GM19351 (cell line): ENCODE results near the gene TBC1D21.

Experiments
- ATAC-seq: cut with Tn5 transposase; IDR thresholded peaks from one replicate; pipeline ENCODE4 v1.9.1; 2021; ENCODE audit warnings: mild to moderate bottlenecking, moderate library complexity; ENCODE audit not compliant: unreplicated experiment

Gene TBC1D21

GRCh38 chr15:73906346-73907034 lies 33.1 kb downstream of the TBC1D21 start:
- no peak for ATAC-seq

- no peak for ATAC-seq
These were observed 33.7 kb downstream of the TBC1D21 start for GRCh38 chr15:73907035-73907408.

- ATAC-seq: peak; percentile 55
These were observed 34.9 kb downstream of the TBC1D21 start for GRCh38 chr15:73908030-73908821.

GRCh38 chr15:73908822-73909122 lies 35.4 kb downstream of the TBC1D21 start:
- no peak for ATAC-seq

DNA sequence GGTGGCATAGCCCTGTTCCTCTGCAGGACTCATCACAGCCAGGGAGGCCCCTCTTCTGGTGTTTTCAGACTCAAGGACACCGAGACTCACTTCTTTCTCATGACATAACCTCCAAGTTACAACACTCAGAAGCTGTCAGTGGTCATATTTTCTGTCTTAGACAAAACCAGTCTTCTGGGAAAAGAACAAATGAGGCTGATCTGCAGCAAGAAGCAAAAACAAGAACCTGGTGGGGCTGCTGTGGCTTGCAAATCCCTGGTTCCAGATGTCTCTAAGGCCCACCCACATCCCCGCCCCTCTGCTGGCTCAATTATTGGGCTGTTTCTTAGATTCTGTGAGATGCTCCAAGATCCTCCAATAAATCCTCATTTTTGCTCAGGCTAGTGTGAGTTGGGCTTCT lies 36.3 kb downstream of the TBC1D21 start:
- ATAC-seq: no peak

DNA sequence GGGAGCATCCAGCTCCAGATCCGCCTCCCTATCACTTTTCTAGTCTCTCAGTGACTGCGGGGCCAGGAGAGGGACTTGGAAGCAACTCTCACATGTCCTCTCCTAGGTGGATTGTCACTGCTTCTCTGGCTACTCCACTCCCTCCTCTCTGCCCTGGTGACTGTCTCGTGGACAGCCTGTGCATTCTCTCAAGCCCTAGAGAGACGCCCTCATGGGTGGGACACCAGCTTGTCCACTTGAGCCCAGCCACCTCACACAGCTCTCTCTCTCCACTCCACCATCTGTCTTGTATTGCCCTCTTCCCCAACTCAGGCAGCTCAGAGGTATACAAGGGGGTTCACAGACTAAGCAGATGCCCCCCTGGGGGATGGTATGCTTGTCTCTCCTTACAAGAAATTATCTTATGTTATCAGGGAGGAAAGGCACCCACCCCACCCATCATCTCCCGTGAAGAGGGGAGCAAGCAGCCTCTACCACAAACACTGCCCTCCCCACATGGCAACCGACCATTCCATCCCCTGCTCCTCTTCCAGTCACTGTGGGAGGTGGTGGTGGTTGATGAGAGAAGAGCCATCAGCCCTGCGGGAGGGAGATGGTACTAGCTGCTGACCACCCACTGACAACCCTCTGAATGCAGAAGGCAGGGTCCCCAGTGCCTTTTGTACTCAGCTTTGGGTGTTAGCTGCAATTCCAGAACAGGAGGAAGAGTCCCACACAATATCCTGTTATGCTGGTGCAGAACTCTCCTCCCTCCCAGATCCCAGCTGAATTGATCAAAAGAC lies 37.3 kb downstream of the TBC1D21 start:
- ATAC-seq: no peak

GRCh38 chr15:73912030-73912596 lies 38.7 kb downstream of the TBC1D21 start:
- no peak for ATAC-seq

DNA sequence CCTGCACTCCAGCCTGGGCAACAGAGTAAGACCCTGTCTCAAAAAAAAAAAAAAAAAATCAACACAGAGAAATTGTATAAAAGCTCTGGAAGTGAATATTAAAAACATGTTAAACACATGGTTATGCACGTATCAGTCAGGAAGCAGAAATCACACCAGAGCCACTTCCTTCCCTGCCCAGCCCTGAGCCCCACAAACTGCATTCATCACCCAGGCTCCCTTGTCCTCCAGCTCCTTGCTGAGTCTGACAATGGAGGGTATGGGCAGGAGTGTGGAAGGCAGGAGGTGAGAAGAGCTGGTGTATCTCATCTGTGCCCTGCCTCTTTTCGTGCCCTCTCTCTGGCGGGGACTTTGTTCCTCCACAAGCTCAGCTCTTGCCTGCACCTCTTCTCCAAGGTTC lies 40.8 kb downstream of the TBC1D21 start:
- no peak for ATAC-seq

DNA sequence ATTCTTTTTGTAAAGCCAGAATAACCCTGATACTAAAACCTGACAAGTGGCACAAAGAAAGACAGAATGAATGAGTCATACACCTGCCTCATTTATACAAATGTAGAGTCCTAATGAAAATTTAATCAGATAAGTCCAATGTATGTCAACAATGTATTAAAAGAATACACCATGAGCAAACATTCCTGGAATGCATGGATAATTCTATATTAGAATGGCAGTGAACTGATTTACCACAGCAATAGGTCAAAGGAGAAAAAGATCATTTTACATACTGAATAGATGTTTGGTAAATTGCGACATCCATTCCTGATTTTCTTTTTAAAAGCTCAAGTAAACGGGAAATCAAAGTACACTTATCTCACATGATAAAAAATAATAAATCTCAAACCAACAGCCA lies 41.7 kb downstream of the TBC1D21 start:
- ATAC-seq: no peak

GRCh38 chr15:73918784-73919183 lies 45.4 kb downstream of the TBC1D21 start:
- ATAC-seq: no peak

GRCh38 chr15:73919706-73920105 lies 46.3 kb downstream of the TBC1D21 start:
- no peak for ATAC-seq

GRCh38 chr15:73921254-73921925 lies 48.0 kb downstream of the TBC1D21 start:
- no peak for ATAC-seq

DNA sequence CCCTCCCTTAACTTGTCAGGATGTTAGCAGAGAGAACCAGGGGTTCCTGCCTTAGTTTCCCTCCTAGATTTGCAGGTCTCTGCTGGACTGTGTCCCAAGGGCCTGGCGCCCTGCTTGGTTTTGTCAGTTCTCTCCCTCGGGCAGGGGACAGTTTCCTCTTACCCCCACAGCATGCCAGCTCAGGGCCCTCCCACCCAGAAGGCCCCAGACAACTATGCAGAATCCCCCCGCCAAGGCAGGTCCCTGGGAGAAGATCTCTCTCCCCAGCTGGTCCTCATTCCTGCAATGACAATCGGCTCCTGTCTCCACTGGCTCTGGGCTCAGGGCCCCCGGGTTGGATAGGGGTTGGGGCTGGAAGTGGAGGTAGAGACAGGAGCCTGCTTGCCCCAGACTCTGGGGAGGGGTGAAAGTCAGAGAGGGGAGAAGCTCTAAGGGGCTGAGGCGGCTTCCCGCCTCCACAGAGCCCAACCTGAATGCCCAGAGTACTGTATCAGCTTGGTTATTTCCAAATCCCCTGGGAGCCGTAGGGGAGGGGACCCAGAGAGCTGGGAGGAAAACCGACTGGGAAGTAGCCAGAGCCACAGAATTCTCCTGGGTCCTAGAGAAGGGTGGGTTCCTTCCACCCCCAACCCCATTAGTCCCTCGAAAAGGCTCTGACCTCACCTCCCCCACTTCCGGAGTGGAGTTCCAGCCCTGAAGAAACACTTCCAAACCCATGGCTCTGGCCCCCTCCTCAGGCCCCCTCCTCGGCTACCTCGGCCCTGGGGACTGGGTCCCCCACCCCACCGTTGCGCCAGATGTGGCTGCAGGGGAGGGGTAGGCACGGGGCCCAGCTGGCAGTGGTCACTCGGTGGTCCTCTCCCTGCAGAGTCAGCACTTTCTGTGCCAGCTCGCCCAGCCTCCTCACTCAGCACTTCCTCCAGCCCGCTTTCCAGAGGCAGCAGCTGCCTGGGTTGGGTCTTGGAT lies 49.1 kb downstream of the TBC1D21 start:
- ATAC-seq: no peak

- ATAC-seq: no peak
These were observed 49.8 kb downstream of the TBC1D21 start for GRCh38 chr15:73923156-73923487.

GRCh38 chr15:73923488-73924164 lies 50.3 kb downstream of the TBC1D21 start:
- no peak for ATAC-seq

GRCh38 chr15:73924171-73924921 lies 51.0 kb downstream of the TBC1D21 start:
- ATAC-seq: no peak

DNA sequence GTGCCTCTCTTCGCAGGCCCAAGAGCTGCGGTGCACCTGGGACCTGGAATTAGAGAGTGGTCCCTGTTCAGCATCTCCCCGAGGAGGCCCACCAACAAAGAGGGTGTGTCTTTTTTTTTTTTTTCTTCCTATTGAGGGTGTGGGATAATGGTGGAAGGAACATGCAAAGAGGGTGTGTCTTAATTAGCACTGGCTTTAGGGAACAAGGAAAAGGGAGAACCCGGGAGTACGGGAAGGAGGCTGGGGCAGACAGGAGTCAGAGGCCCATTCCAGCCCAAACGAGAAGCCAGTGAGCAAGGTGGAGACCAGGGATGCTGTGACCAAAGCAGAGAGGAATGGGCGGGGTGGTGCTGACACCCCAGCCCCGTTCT lies 52.5 kb downstream of the TBC1D21 start:
- no peak for ATAC-seq

DNA sequence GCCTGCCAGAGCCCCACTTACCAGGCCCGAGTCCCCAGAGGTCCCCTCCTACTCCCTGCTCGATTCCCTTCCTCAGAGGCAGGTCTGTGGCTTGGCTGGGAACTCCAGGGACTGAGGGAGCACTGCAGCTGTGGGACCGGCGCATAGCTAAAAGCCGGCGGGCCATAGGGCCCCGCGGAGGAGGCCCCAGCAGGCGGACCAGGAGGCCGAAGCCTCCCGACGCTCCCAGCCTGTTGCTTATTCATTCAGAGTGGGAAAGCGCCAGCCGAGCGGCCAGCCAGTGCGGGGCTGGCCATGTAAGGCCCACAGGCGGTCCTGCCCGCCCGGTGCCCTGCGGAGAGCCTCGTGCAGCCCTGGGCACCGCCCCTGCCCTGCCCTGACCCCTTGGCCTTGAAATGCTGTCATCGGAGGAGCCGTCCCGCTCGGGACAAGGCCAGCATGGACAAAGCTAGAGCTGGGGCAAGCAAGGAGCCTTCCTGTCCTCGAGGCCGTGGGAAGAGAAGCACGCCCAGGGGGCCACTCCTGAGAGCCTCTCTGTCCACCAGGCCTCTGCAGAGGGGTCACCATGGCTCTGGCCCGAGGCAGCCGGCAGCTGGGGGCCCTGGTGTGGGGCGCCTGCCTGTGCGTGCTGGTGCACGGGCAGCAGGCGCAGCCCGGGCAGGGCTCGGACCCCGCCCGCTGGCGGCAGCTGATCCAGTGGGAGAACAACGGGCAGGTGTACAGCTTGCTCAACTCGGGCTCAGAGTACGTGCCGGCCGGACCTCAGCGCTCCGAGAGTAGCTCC lies 53.0 kb downstream of the TBC1D21 start, which contains the start of gene LOXL1:
Gene LOXL1 (plus strand): TSS at position 244 of the 784 bp plus-strand sequence. CDS start 322 bp downstream, at position 566.
- no peak for ATAC-seq
